H9 (cell line): ENCODE results near the gene ANKRD39. TPM values are rescaled to one million over a fixed set of nuclear protein-coding genes. Genes with fewer than 3 reads are reported as not detected.

Experiments used
- DNase-seq: peaks from one replicate; pipeline ENCODE4 v3.0.0-alpha.2; 2017
- H2AFZ ChIP-seq: one replicate; pipeline ENCODE4 v1.6.1; 2013; ENCODE audit warnings: mild to moderate bottlenecking, low read length, control low read depth, moderate library complexity
- H2AK5ac ChIP-seq: 2 replicates; pipeline ENCODE4 v1.6.1; 2013; ENCODE audit warnings: low read length, control low read depth, mixed read lengths; ENCODE audit not compliant: insufficient read length
- H2BK120ac ChIP-seq: one replicate; pipeline ENCODE4 v1.6.1; 2013; ENCODE audit warnings: low read depth, mild to moderate bottlenecking, low read length, control low read depth, inconsistent platforms; ENCODE audit not compliant: poor library complexity, severe bottlenecking
- H2BK12ac ChIP-seq: 2 replicates; pipeline ENCODE4 v1.6.1; 2013; ENCODE audit warnings: low read length, control low read depth, mixed read lengths, low read depth; ENCODE audit not compliant: insufficient read length
- H2BK15ac ChIP-seq: 2 replicates; pipeline ENCODE4 v1.6.1; 2013; ENCODE audit warnings: low read depth, low read length, control low read depth
- H2BK20ac ChIP-seq: one replicate; pipeline ENCODE4 v1.6.1; 2013; ENCODE audit warnings: low read depth, mild to moderate bottlenecking, low read length, control low read depth, inconsistent platforms; ENCODE audit not compliant: poor library complexity, severe bottlenecking
- H2BK5ac ChIP-seq: 2 replicates; pipeline ENCODE4 v1.6.1; 2013; ENCODE audit warnings: low read length, control low read depth, mixed read lengths; ENCODE audit not compliant: insufficient read length
- H3K14ac ChIP-seq: 2 replicates; pipeline ENCODE4 v1.6.1; 2013; ENCODE audit warnings: low read length, control low read depth; ENCODE audit not compliant: insufficient read depth
- H3K18ac ChIP-seq: 2 replicates; pipeline ENCODE4 v1.6.1; 2013; ENCODE audit warnings: low read depth, mild to moderate bottlenecking, mixed read lengths, low read length, control low read depth; ENCODE audit not compliant: insufficient read length
- H3K23ac ChIP-seq: 2 replicates; pipeline ENCODE4 v1.6.1; 2013; ENCODE audit warnings: low read length, control low read depth, mixed read lengths, low read depth; ENCODE audit not compliant: insufficient read length
- H3K23me2 ChIP-seq: 2 replicates; pipeline ENCODE4 v1.6.1; 2013; ENCODE audit warnings: low read depth, mild to moderate bottlenecking, mixed read lengths, low read length, control low read depth; ENCODE audit not compliant: insufficient read length, poor library complexity, severe bottlenecking
- H3K27ac ChIP-seq: 2 replicates; pipeline ENCODE4 v1.5.1; 2013; ENCODE audit warnings: low read length, control low read depth, mixed read lengths, low read depth; ENCODE audit not compliant: insufficient read length
- H3K27me3 ChIP-seq: 2 replicates; pipeline ENCODE4 v1.6.1; 2013; ENCODE audit warnings: low read length, control low read depth, inconsistent platforms; ENCODE audit not compliant: insufficient read depth
- H3K4ac ChIP-seq: 2 replicates; pipeline ENCODE4 v1.6.1; 2013; ENCODE audit warnings: low read depth, mild to moderate bottlenecking, control low read depth, inconsistent platforms, low read length, moderate library complexity
- H3K4me1 ChIP-seq: 2 replicates; pipeline ENCODE4 v1.6.1; 2013; ENCODE audit warnings: low read length, control low read depth, inconsistent platforms; ENCODE audit not compliant: insufficient read depth
- H3K4me2 ChIP-seq: 2 replicates; pipeline ENCODE4 v1.6.1; 2013; ENCODE audit warnings: low read length, control low read depth, mixed read lengths; ENCODE audit not compliant: insufficient read length, insufficient read depth
- H3K56ac ChIP-seq: 2 replicates; pipeline ENCODE4 v1.6.1; 2013; ENCODE audit warnings: low read depth, mild to moderate bottlenecking, mixed read lengths, low read length, control low read depth; ENCODE audit not compliant: insufficient read length
- H3K79me1 ChIP-seq: 2 replicates; pipeline ENCODE4 v1.6.1; 2013; ENCODE audit warnings: low read depth, mild to moderate bottlenecking, moderate library complexity, low read length, control low read depth, inconsistent platforms; ENCODE audit not compliant: insufficient read depth, poor library complexity, severe bottlenecking
- H3K79me2 ChIP-seq: 2 replicates; pipeline ENCODE4 v1.6.1; 2013; ENCODE audit warnings: low read length, control low read depth, inconsistent platforms; ENCODE audit not compliant: insufficient read depth
- H3K9ac ChIP-seq: 2 replicates; pipeline ENCODE4 v1.6.1; 2013; ENCODE audit warnings: low read length, control low read depth, mixed read lengths; ENCODE audit not compliant: insufficient read length; ENCODE audit errors: extremely low read depth
- H3K9me3 ChIP-seq: one replicate; pipeline ENCODE4 v1.6.1; 2013; ENCODE audit warnings: low read depth, low read length, inconsistent platforms; ENCODE audit not compliant: control insufficient read depth
- H3T11ph ChIP-seq: one replicate; pipeline ENCODE4 v1.6.1; 2013; ENCODE audit warnings: mild to moderate bottlenecking, low read length, control low read depth, inconsistent platforms
- H4K20me1 ChIP-seq: one replicate; pipeline ENCODE4 v1.6.1; 2013; ENCODE audit not compliant: control insufficient read depth, insufficient read length, insufficient read depth
- H4K5ac ChIP-seq: 2 replicates; pipeline ENCODE4 v1.6.1; 2013; ENCODE audit warnings: low read depth, mild to moderate bottlenecking, mixed read lengths, low read length, control low read depth; ENCODE audit not compliant: insufficient read length
- H4K8ac ChIP-seq: replicated peaks from 2 replicates; pipeline ENCODE4 v1.6.1; 2013; ENCODE audit warnings: low read length, control low read depth, mixed read lengths, low read depth; ENCODE audit not compliant: insufficient read length
- H4K91ac ChIP-seq: 2 replicates; pipeline ENCODE4 v1.6.1; 2013; ENCODE audit warnings: low read depth, mild to moderate bottlenecking, moderate library complexity, mixed read lengths, low read length, control low read depth; ENCODE audit not compliant: insufficient read length
- H3K27ac Mint-ChIP-seq, 3 experiments: 2 replicates in 2 of 3; 3 replicates in 1 of 3; pipeline ENCODE4 v1.8.0; 2020 to 2021; ENCODE audit warnings: mixed read lengths in 3 of 3, mild to moderate bottlenecking in 1 of 3, moderate library complexity in 1 of 3
- H3K27me3 Mint-ChIP-seq: 2 replicates; pipeline ENCODE4 v1.8.0; 2021; ENCODE audit warnings: low read depth, mild to moderate bottlenecking, moderate library complexity, mixed read lengths
- H3K36me3 Mint-ChIP-seq, 3 experiments: 2 replicates in 2 of 3; 3 replicates in 1 of 3; pipeline ENCODE4 v1.8.0; 2020 to 2021; ENCODE audit warnings: low read depth in 3 of 3, mixed read lengths in 3 of 3; ENCODE audit not compliant: insufficient read depth in 1 of 3
- H3K4me1 Mint-ChIP-seq, 2 experiments: 2 replicates each; pipeline ENCODE4 v1.8.0; 2020; ENCODE audit warnings: mixed read lengths in 2 of 2
- H3K4me3 Mint-ChIP-seq, 2 experiments: 2 replicates in 1 of 2; 3 replicates in 1 of 2; pipeline ENCODE4 v1.8.0; 2020 to 2021; ENCODE audit warnings: mild to moderate bottlenecking in 2 of 2, mixed read lengths in 2 of 2, moderate library complexity in 1 of 2
- H3K9me3 Mint-ChIP-seq, 2 experiments: 2 replicates in 1 of 2; 3 replicates in 1 of 2; pipeline ENCODE4 v1.8.0; 2020; ENCODE audit warnings: mild to moderate bottlenecking in 2 of 2, mixed read lengths in 2 of 2, moderate library complexity in 1 of 2
- CTCF ChIP-seq: fragments of 200-600 bp; sonication (generic); conservative IDR thresholded peaks from 3 replicates; pipeline ENCODE4 v1.8.0; 2021; ENCODE audit warnings: antibody characterized with exemption, mild to moderate bottlenecking
- WGBS: extraction: QIAGEN DNeasy Blood & Tissue Kit; methylation state at CpG from one replicate; pipeline ENCODE4 v1.1.7; 2013; ENCODE audit warnings: missing lambda C conversion rate, low lambda C conversion rate, mixed read lengths; ENCODE audit not compliant: insufficient read length; ENCODE audit errors: extremely low coverage; 5-methylcytosine and 5-hydroxymethylcytosine counted together
- total RNA-seq: library from RNA; stranded (reverse); gene quantifications from 2 replicates; pipeline ENCODE4 v1.2.1, GENCODE V29; 2021

Gene ANKRD39
- total RNA-seq, 1 experiment from 2014 or later: 13.0 TPM

GRCh38 chr2:96823198-96823597 lies 34.6 kb downstream of the ANKRD39 start:
- no peak overlapping the region for H2BK20ac ChIP-seq
- H3K9me3 Mint-ChIP-seq: no peaks in the 10 kb centered on the region
- H3K9ac ChIP-seq: no peak overlapping the region
- no peak overlapping the region for H3K4me3 Mint-ChIP-seq
- peaks cover 25 to 69% (median 67%) of the 10 kb centered on the region in 3 experiments for H3K36me3 Mint-ChIP-seq
- no peak overlapping the region for H2BK15ac ChIP-seq
- H3K23ac ChIP-seq: no peak overlapping the region
- H2BK5ac ChIP-seq: no peak overlapping the region
- H3K27me3 ChIP-seq: no peaks in the 10 kb centered on the region
- no peak overlapping the region for H2AFZ ChIP-seq
- no peaks in the 10 kb centered on the region for H4K20me1 ChIP-seq
- H2BK120ac ChIP-seq: no peak overlapping the region
- no peak overlapping the region for H3K18ac ChIP-seq
- no peak overlapping the region for H3T11ph ChIP-seq
- H3K27me3 Mint-ChIP-seq: peaks cover 1% of the 10 kb centered on the region; the same call in 1 of the 2 replicates
- TF ChIP-seq CTCF: no peak
- H4K91ac ChIP-seq: no peak overlapping the region
- H3K79me1 ChIP-seq: peaks cover 6% of the 10 kb centered on the region
- H3K14ac ChIP-seq: no peak overlapping the region
- H2AK5ac ChIP-seq: no peak overlapping the region
- no peak overlapping the region for H4K8ac ChIP-seq
- no peaks in the 10 kb centered on the region for H3K9me3 ChIP-seq
- H3K4me1 ChIP-seq: no peaks in the 10 kb centered on the region; the same call in 1 of the 2 replicates
- no peak for DNase-seq
- H2BK12ac ChIP-seq: no peak overlapping the region
- H3K27ac ChIP-seq: no peak overlapping the region
- H4K5ac ChIP-seq: no peak overlapping the region
- no peak overlapping the region for H3K4ac ChIP-seq
- no peak overlapping the region for H3K56ac ChIP-seq
- H3K4me2 ChIP-seq: no peak overlapping the region
- H3K23me2 ChIP-seq: no peaks in the 10 kb centered on the region
- peaks cover 3% of the 10 kb centered on the region; the same call in 1 of the 2 replicates for H3K79me2 ChIP-seq
- WGBS: no CpG with 5 or more reads among the region's 11 CpGs
- peaks cover 31 to 32% of the 10 kb centered on the region in 2 experiments for H3K4me1 Mint-ChIP-seq
- no peak overlapping the region for H3K27ac Mint-ChIP-seq
